ENCODE results near the gene UBE2E2.

UBE2E2 gene

GRCh38 chr3:23640471-23641146, 437.5 kb downstream of the UBE2E2 start:
- no peak for DNase-seq
